Kidney (tissue), 14 donors: ENCODE results near the gene ZNF277. TPM values are rescaled to one million over a fixed set of nuclear protein-coding genes. Genes with fewer than 3 reads are reported as not detected.
A peak's percentile ranks its signal among the peaks of the same experiment; 100 is the strongest.

Experiments used
- DNase-seq, 5 donors: peaks; one replicate each; pipeline ENCODE4 v3.0.0-alpha.2; 2013 to 2020
- FAIRE-seq: peaks from 2 replicates; lab custom pipeline; 2012; peaks lifted over from hg19 to GRCh38; lab: Jason Lieb, UNC
- H3K27ac ChIP-seq, 2 donors: one replicate each; pipeline ENCODE4 v1.7.0; 2013; ENCODE audit warnings: low read depth in 2 of 2, low read length in 2 of 2, inconsistent platforms in 1 of 2
- H3K27me3 ChIP-seq: one replicate; pipeline ENCODE4 v1.7.1; 2013; ENCODE audit warnings: low read length, inconsistent platforms; ENCODE audit not compliant: control insufficient read depth, insufficient read depth
- H3K36me3 ChIP-seq, 3 donors: one replicate each; pipeline versions ENCODE4 v1.7.0 to v1.7.1; 2013; ENCODE audit warnings: low read length in 3 of 3, control low read depth in 1 of 3, inconsistent platforms in 1 of 3; ENCODE audit not compliant: insufficient read depth in 3 of 3, control insufficient read depth in 2 of 3
- H3K4me1 ChIP-seq, 3 donors: one replicate each; pipeline versions ENCODE4 v1.7.0 to v1.7.1; 2013; ENCODE audit warnings: low read length in 3 of 3, inconsistent platforms in 1 of 3, low read depth in 1 of 3; ENCODE audit not compliant: control insufficient read depth in 2 of 3, insufficient read depth in 2 of 3
- H3K4me3 ChIP-seq, 3 donors: one replicate each; pipeline versions ENCODE4 v1.7.0 to v1.8.1; 2013; ENCODE audit warnings: low read length in 3 of 3, control low read depth in 1 of 3, inconsistent platforms in 1 of 3
- H3K9ac ChIP-seq, 3 donors: one replicate each; pipeline versions ENCODE4 v1.7.0 to v1.7.1; 2013; ENCODE audit warnings: low read length in 3 of 3, control low read depth in 1 of 3, inconsistent platforms in 1 of 3
- H3K9me3 ChIP-seq, 3 donors: one replicate each; pipeline versions ENCODE4 v1.7.0 to v1.7.1; 2013; ENCODE audit warnings: low read length in 3 of 3, control low read depth in 1 of 3, inconsistent platforms in 1 of 3; ENCODE audit not compliant: control insufficient read depth in 2 of 3, insufficient read depth in 1 of 3
- CTCF ChIP-seq: IDR thresholded peaks from 3 replicates; pipeline ENCODE4 v1.5.1; 2012; ENCODE audit warnings: mild to moderate bottlenecking, moderate library complexity, borderline replicate concordance; ENCODE audit not compliant: insufficient read depth; ENCODE audit errors: extremely low read depth
- intact Hi-C: fragments of 100-400 bp; cut with DNase I; formaldehyde crosslinking; loops from one replicate; pipeline ENCODE4 v1.11.1; 2022
- polyA plus RNA-seq: library from polyadenylated mRNA; stranded (reverse); fragments of 350-450 nt; fragmentation: Illumina TruSeq; extraction: RNeasy Lipid Tissue Mini Kit (QIAGEN cat#74804); gene quantifications from one replicate; pipeline ENCODE4 v1.2.3, GENCODE V29; 2014; ENCODE audit warnings: low read depth, low replicate concordance; ENCODE audit not compliant: insufficient read depth
- total RNA-seq: library from RNA; stranded (reverse); fragmentation: NEBNext Ultra II Directional; extraction: Animal tissue kit (Norgen Biotek cat#: 25700); gene quantifications from one replicate; pipeline ENCODE4 v1.2.1, GENCODE V29; 2021
- donor health status: control.
- donor health status: control.
- donor health status: control.
- donor health status: control.
- donor health status: control.
- donor health status: DM: yes; HTN: yes; CAD: no.
- donor health status: Normal renal cell carcinoma (clear cell type).

Gene ZNF277
- total and polyA plus RNA-seq, 2 donors from 2014 or later, result 18.7 to 25.0 TPM

GRCh38 chr7:112266595-112267270 is 60.2 kb downstream of the ZNF277 start:
- no peak for DNase-seq
- no peak for TF ChIP-seq CTCF
- Histone ChIP-seq H3K9me3 (no peaks in the 10 kb centered on the region), H3K27me3 (no peaks in the 10 kb centered on the region), H3K4me1 (peaks cover 0 to 5% (median 0%) of the 10 kb centered on the region in 3 donors), H3K36me3 (no peaks in the 10 kb centered on the region), H3K27ac (no peak overlapping the region), H3K4me3 (no peak overlapping the region), H3K9ac (no peak overlapping the region)
- FAIRE-seq, result peak; percentile 41
- intact Hi-C loops, result no loop called here

GRCh38 chr7:112267944-112268691 is 61.6 kb downstream of the ZNF277 start:
- H3K4me1 ChIP-seq, result peaks cover 0 to 4% (median 0%) of the 10 kb centered on the region in 3 donors
- no peak overlapping the region for H3K4me3 ChIP-seq
- no peak for TF ChIP-seq CTCF
- no peaks in the 10 kb centered on the region for H3K27me3 ChIP-seq
- no peak overlapping the region for H3K9ac ChIP-seq
- FAIRE-seq (no peak), DNase-seq (no peak)
- no peak overlapping the region for H3K27ac ChIP-seq
- no peaks in the 10 kb centered on the region for H3K36me3 ChIP-seq
- H3K9me3 ChIP-seq, result no peaks in the 10 kb centered on the region
- intact Hi-C loops, result no loop called here

GRCh38 chr7:112271162-112271561 is 64.7 kb downstream of the ZNF277 start:
- TF ChIP-seq CTCF, result no peak
- no peaks in the 10 kb centered on the region for H3K36me3 ChIP-seq
- H3K9me3 ChIP-seq, result no peaks in the 10 kb centered on the region
- H3K9ac ChIP-seq, result no peak overlapping the region
- H3K27ac ChIP-seq, result no peak overlapping the region
- no peak for FAIRE-seq
- intact Hi-C loops, result no loop called here
- no peaks in the 10 kb centered on the region for H3K27me3 ChIP-seq
- no peak overlapping the region for H3K4me3 ChIP-seq
- DNase-seq, result no peak
- H3K4me1 ChIP-seq, result no peaks in the 10 kb centered on the region
